Measurements from ENCODE around the gene MBLAC2.

MBLAC2 gene

GRCh38 chr5:90474235-90475107, at the start of gene MBLAC2, which contains the start of gene POLR3G:
Gene MBLAC2, minus strand, starts transcription at chr5:90474771. Its CDS starts 479 bp downstream, at chr5:90474292.
Gene POLR3G, plus strand, starts transcription at chr5:90474864. Its CDS starts 10,704 bp downstream, at chr5:90485568.
- peak; percentile 43 for DNase-seq

GRCh38 chr5:90519081-90519480, 44.5 kb upstream of the MBLAC2 start:
- DNase-seq, result no peak

- DNase-seq, result no peak
These were observed 44.1 kb upstream of the MBLAC2 start for GRCh38 chr5:90518661-90519060.

- no peak for DNase-seq
These were observed 39.9 kb upstream of the MBLAC2 start for GRCh38 chr5:90514520-90514919.

- DNase-seq, result no peak
These were observed 35.9 kb upstream of the MBLAC2 start for GRCh38 chr5:90510438-90510837.

- no peak for DNase-seq
These were observed 31.6 kb upstream of the MBLAC2 start for GRCh38 chr5:90506221-90506620.

GRCh38 chr5:90504743-90505142, 30.2 kb upstream of the MBLAC2 start:
- no peak for DNase-seq

GRCh38 chr5:90503596-90503995, 29.0 kb upstream of the MBLAC2 start:
- no peak for DNase-seq

GRCh38 chr5:90495146-90495545, 20.6 kb upstream of the MBLAC2 start:
- DNase-seq, result no peak

GRCh38 chr5:90494043-90494442, 19.5 kb upstream of the MBLAC2 start:
- no peak for DNase-seq

- no peak for DNase-seq
These were observed 14.2 kb upstream of the MBLAC2 start for GRCh38 chr5:90488791-90489190.

- DNase-seq, result no peak
These were observed 10.0 kb upstream of the MBLAC2 start for GRCh38 chr5:90484540-90484939.

- DNase-seq, result no peak
These were observed 8.6 kb upstream of the MBLAC2 start for GRCh38 chr5:90483206-90483605.

- no peak for DNase-seq
These were observed 6.1 kb upstream of the MBLAC2 start for GRCh38 chr5:90480699-90481098.

GRCh38 chr5:90479611-90480385, 5.2 kb upstream of the MBLAC2 start:
- no peak for DNase-seq

GRCh38 chr5:90477621-90478215, 3.1 kb upstream of the MBLAC2 start:
- no peak for DNase-seq

- no peak for DNase-seq
These were observed 2.5 kb upstream of the MBLAC2 start for GRCh38 chr5:90477073-90477472.

GRCh38 chr5:90476391-90476790, 1.8 kb upstream of the MBLAC2 start:
- no peak for DNase-seq

GRCh38 chr5:90475436-90475980, 937 bp upstream of the MBLAC2 start:
- DNase-seq, result no peak

- no peak for DNase-seq
These were observed 956 bp downstream of the MBLAC2 start for GRCh38 chr5:90473396-90474234.

- no peak for DNase-seq
These were observed 1.7 kb downstream of the MBLAC2 start for GRCh38 chr5:90472783-90473395.

GRCh38 chr5:90461288-90461687, 13.3 kb downstream of the MBLAC2 start:
- no peak for DNase-seq

Measured in KG1 (cell line).